ENCODE data around the gene NR2F6.

- no peak for TF ChIP-seq CTCF (IDR thresholded peaks at IDR 0.05; ENCODE audit: insufficient read depth, low read depth, low read length)
- TF ChIP-seq EZH2 (IDR thresholded peaks at IDR 0.05; ENCODE audit: insufficient read depth, low read length), result no peak
Measured at GRCh38 chr19:17183271-17183761, 62.4 kb downstream of the NR2F6 start.

Measured in astrocyte (in vitro differentiated cells and primary cell).